ENCODE data around the gene THADA.

GRCh38 chr2:43415592-43415991 lies 180.2 kb downstream of the THADA start:
- TF ChIP-seq CTCF (IDR thresholded peaks at IDR 0.05; ENCODE audit: extremely low read depth in 1 of 2, insufficient read depth in 1 of 2, low read depth in 1 of 2, low read length in 2 of 2) (no peak), MAX (IDR thresholded peaks at IDR 0.05; ENCODE audit: insufficient read depth, insufficient read length) (no peak), MYC (IDR thresholded peaks at IDR 0.05; ENCODE audit: low read depth, low read length) (no peak), POLR2A (IDR thresholded peaks at IDR 0.05; ENCODE audit: low read depth, low read length) (no peak)

All from endothelial cell of umbilical vein (primary cell).